GM13977 (cell line): ENCODE data around the gene ZFP1.

Experiments used
- DNase-seq: peaks from one replicate; pipeline ENCODE4 v3.0.0; 2012; ENCODE audit warnings: low spot score
- CTCF ChIP-seq: IDR thresholded peaks from 2 replicates; pipeline ENCODE4 v1.5.1; 2012; ENCODE audit warnings: mild to moderate bottlenecking, control low read depth; ENCODE audit not compliant: insufficient read depth; ENCODE audit errors: extremely low read depth, missing control alignments
- in situ Hi-C: fragments of 300-500 bp; cut with MboI; formaldehyde crosslinking; loops from one replicate; pipeline ENCODE4 v1.12.0; 2022; ENCODE audit warnings: low sequenced_read_pairs, low pct_unique_long_range_greater_than_20kb, mixed read lengths, inconsistent platforms; ENCODE audit not compliant: unreplicated experiment

Gene ZFP1

GRCh38 chr16:75148311-75149195, at the start of gene ZFP1:
Gene ZFP1, plus strand, starts transcription at chr16:75148524. Its CDS starts 4,428 bp downstream, at chr16:75152952.
- peak; percentile 94 for DNase-seq
- TF ChIP-seq CTCF = no peak
- in situ Hi-C loops = no loop called here

GRCh38 chr16:75099075-75099667, 49.2 kb upstream of the ZFP1 start:
- TF ChIP-seq CTCF = no peak
- DNase-seq = no peak
- in situ Hi-C loops = no loop called here

- TF ChIP-seq CTCF = no peak
- DNase-seq = no peak
- in situ Hi-C loops = loop anchor here (10.0 kb wide), 1 partner anchor 105 kb away; the partner anchor contains the start of gene ZNRF1
Observed at GRCh38 chr16:75099738-75100602, 48.4 kb upstream of the ZFP1 start.

GRCh38 chr16:75100603-75100990, 47.7 kb upstream of the ZFP1 start:
- DNase-seq = no peak
- in situ Hi-C loops = loop anchor here (10.0 kb wide), 1 partner anchor 106 kb away; the partner anchor contains the start of gene ZNRF1
- no peak for TF ChIP-seq CTCF

GRCh38 chr16:75101635-75102034, 46.7 kb upstream of the ZFP1 start:
- TF ChIP-seq CTCF = no peak
- in situ Hi-C loops = loop anchor here (10.0 kb wide), 1 partner anchor 107 kb away; the partner anchor contains the start of gene ZNRF1
- DNase-seq = no peak

GRCh38 chr16:75102595-75102994, 45.7 kb upstream of the ZFP1 start:
- in situ Hi-C loops = loop anchor here (10.0 kb wide), 1 partner anchor 108 kb away; the partner anchor contains the start of gene ZNRF1
- no peak for TF ChIP-seq CTCF

More at GRCh38 chr16:75102595-75102994, 45.7 kb upstream of the ZFP1 start:
- DNase-seq = no peak
